HG03469 (cell line): ENCODE results near the gene DENND6B.
"Not testable (repeated sequence)": the region's sequence is repeated elsewhere in the genome, so short reads cannot be mapped to it uniquely, and the experiment has no call there.

Source experiments
- ATAC-seq: cut with Tn5 transposase; IDR thresholded peaks from one replicate; pipeline ENCODE4 v1.9.1; 2021; ENCODE audit warnings: mild to moderate bottlenecking, moderate library complexity, moderate number of reproducible peaks; ENCODE audit not compliant: unreplicated experiment

The DENND6B gene

GRCh38 chr22:50273781-50274180 is 53.0 kb downstream of the DENND6B start:
- ATAC-seq = not testable (repeated sequence)

- ATAC-seq = not testable (repeated sequence)
These were observed 53.5 kb downstream of the DENND6B start for GRCh38 chr22:50273352-50273751.

GRCh38 chr22:50272044-50272802 is 54.6 kb downstream of the DENND6B start:
- no peak for ATAC-seq

GRCh38 chr22:50271519-50271970 is 55.3 kb downstream of the DENND6B start:
- no peak for ATAC-seq

- ATAC-seq = no peak
These were observed 56.0 kb downstream of the DENND6B start for GRCh38 chr22:50270666-50271394.

GRCh38 chr22:50269970-50270665 is 56.7 kb downstream of the DENND6B start, which contains the start of gene MAPK11:
MAPK11 (minus strand) TSS chr22:50270380; CDS start chr22:50270292, 88 bp downstream.
- ATAC-seq = no peak

- ATAC-seq = no peak
These were observed 57.2 kb downstream of the DENND6B start for GRCh38 chr22:50269573-50269969.

- no peak for ATAC-seq
These were observed 58.1 kb downstream of the DENND6B start for GRCh38 chr22:50268655-50269113.

GRCh38 chr22:50267591-50268390 is 59.0 kb downstream of the DENND6B start:
- no peak for ATAC-seq

- no peak for ATAC-seq
These were observed 59.8 kb downstream of the DENND6B start for GRCh38 chr22:50266994-50267393.

GRCh38 chr22:50264946-50265669 is 61.7 kb downstream of the DENND6B start:
- no peak for ATAC-seq

GRCh38 chr22:50264104-50264745 is 62.6 kb downstream of the DENND6B start:
- no peak for ATAC-seq

- no peak for ATAC-seq
These were observed 63.7 kb downstream of the DENND6B start for GRCh38 chr22:50262973-50263617.

GRCh38 chr22:50262460-50262911 is 64.3 kb downstream of the DENND6B start:
- no peak for ATAC-seq

GRCh38 chr22:50261615-50262459 is 65.0 kb downstream of the DENND6B start, which contains the start of gene MAPK12:
MAPK12 (minus strand) TSS chr22:50261683; CDS start chr22:50261509, 174 bp downstream.
- ATAC-seq = no peak

GRCh38 chr22:50260801-50261614 is 65.8 kb downstream of the DENND6B start:
- no peak for ATAC-seq

- no peak for ATAC-seq
These were observed 66.4 kb downstream of the DENND6B start for GRCh38 chr22:50260434-50260800.
